H1 (cell line): ENCODE measurements around the gene CPNE4. TPM values are rescaled to one million over a fixed set of nuclear protein-coding genes. Genes with fewer than 3 reads are reported as not detected.

Experiments
- CTCF ChIA-PET: fragments of 300-600 bp; sonication (Branson Sonifier 250); formaldehyde crosslinking; loops from one replicate; lab custom pipeline; 2021; ENCODE audit not compliant: partially characterized antibody; lab: Charles Lee
- POLR2A ChIA-PET: fragments of 300-600 bp; sonication (Branson Sonifier 250); formaldehyde crosslinking; loops from one replicate; lab custom pipeline; 2021; ENCODE audit warnings: inconsistent platforms; ENCODE audit not compliant: partially characterized antibody; lab: Charles Lee
- DNase-seq, 2 experiments: peaks; one replicate each; pipeline versions ENCODE4 v3.0.0 to v3.0.0-alpha.2; 2010 to 2022; ENCODE audit warnings: low spot score in 2 of 2, low read depth in 1 of 2, mixed read lengths in 1 of 2
- FAIRE-seq: peaks from 2 replicates; lab custom pipeline; 2011; peaks lifted over from hg19 to GRCh38; lab: Jason Lieb, UNC
- H2AFZ ChIP-seq: 2 replicates; pipeline ENCODE4 v1.8.1; 2012; ENCODE audit warnings: low read length, inconsistent platforms
- H2AK5ac ChIP-seq: 2 replicates; pipeline ENCODE4 v1.6.1; 2013; ENCODE audit warnings: low read depth, low read length
- H2BK120ac ChIP-seq: replicated peaks from 2 replicates; pipeline ENCODE3; 2013; ENCODE audit warnings: low read depth, low read length, inconsistent platforms
- H2BK12ac ChIP-seq: 2 replicates; pipeline ENCODE4 v1.6.1; 2013; ENCODE audit warnings: low read depth, low read length
- H2BK15ac ChIP-seq: 2 replicates; pipeline ENCODE4 v1.6.1; 2013; ENCODE audit warnings: low read length
- H2BK20ac ChIP-seq: 2 replicates; pipeline ENCODE4 v1.6.1; 2013; ENCODE audit warnings: low read length
- H2BK5ac ChIP-seq: 2 replicates; pipeline ENCODE4 v1.6.1; 2013; ENCODE audit warnings: low read depth, low read length
- H3K14ac ChIP-seq: 2 replicates; pipeline ENCODE4 v1.6.1; 2013; ENCODE audit warnings: inconsistent platforms; ENCODE audit not compliant: insufficient read length
- H3K18ac ChIP-seq: 2 replicates; pipeline ENCODE4 v1.6.1; 2013; ENCODE audit warnings: low read length; ENCODE audit errors: extremely low read depth
- H3K23ac ChIP-seq: 2 replicates; pipeline ENCODE4 v1.6.1; 2013; ENCODE audit warnings: inconsistent platforms; ENCODE audit not compliant: insufficient read length
- H3K23me2 ChIP-seq: 2 replicates; pipeline ENCODE4 v1.6.1; 2013; ENCODE audit warnings: low read depth, low read length
- H3K27ac ChIP-seq: 2 replicates; pipeline ENCODE4 v1.6.1; 2011; ENCODE audit warnings: low read depth, low read length, inconsistent platforms
- H3K27me3 ChIP-seq, 4 experiments: replicated peaks in 1 of 4; 1 replicate in 1 of 4; 2 replicates in 3 of 4; pipeline versions ENCODE4 v1.6.1 to v1.8.1; 2011 to 2013; ENCODE audit warnings: low read length in 3 of 4, mild to moderate bottlenecking in 3 of 4, inconsistent platforms in 2 of 4, mixed read lengths in 2 of 4, moderate library complexity in 1 of 4; ENCODE audit not compliant: control insufficient read depth in 3 of 4, insufficient read depth in 3 of 4; ENCODE audit errors: extremely low read depth in 1 of 4
- H3K36me3 ChIP-seq, 4 experiments: 2 replicates each; pipeline versions ENCODE4 v1.6.1 to v1.8.1; 2011 to 2013; ENCODE audit warnings: mild to moderate bottlenecking in 4 of 4, low read length in 3 of 4, moderate library complexity in 2 of 4, control low read depth in 1 of 4, inconsistent platforms in 1 of 4; ENCODE audit not compliant: insufficient read depth in 4 of 4, control insufficient read depth in 2 of 4
- H3K4ac ChIP-seq: replicated peaks from 2 replicates; pipeline ENCODE3; 2013; ENCODE audit warnings: low read length, low read depth, mixed read lengths, inconsistent platforms; ENCODE audit not compliant: insufficient read length
- H3K4me1 ChIP-seq, 4 experiments: replicated peaks in 1 of 4; 1 replicate in 1 of 4; 2 replicates in 3 of 4; pipeline versions ENCODE4 v1.6.1 to v1.8.1; 2011 to 2013; ENCODE audit warnings: low read length in 3 of 4, inconsistent platforms in 2 of 4, mixed read lengths in 1 of 4; ENCODE audit not compliant: insufficient read depth in 4 of 4, control insufficient read depth in 3 of 4
- H3K4me2 ChIP-seq, 2 experiments: 2 replicates each; pipeline versions ENCODE4 v1.6.1 to v1.8.1; 2011 to 2013; ENCODE audit warnings: low read depth in 2 of 2, low read length in 2 of 2, control low read depth in 1 of 2, inconsistent platforms in 1 of 2, mild to moderate bottlenecking in 1 of 2; ENCODE audit not compliant: insufficient read depth in 1 of 2
- H3K4me3 ChIP-seq, 4 experiments: fragments of 200-600, 300-600 bp in 1 of 4; sonication (generic), shearing (Covaris generic), sonication (Bioruptor Twin) in 1 of 4; 2 replicates each; pipeline versions ENCODE4 v1.5.1 to v1.8.1; 2011 to 2016; ENCODE audit warnings: low read length in 4 of 4, low read depth in 3 of 4, control low read depth in 2 of 4, inconsistent platforms in 2 of 4, mild to moderate bottlenecking in 2 of 4, mixed read lengths in 1 of 4, moderate library complexity in 1 of 4; ENCODE audit not compliant: insufficient read depth in 2 of 4; ENCODE audit errors: extremely low read depth in 1 of 4
- H3K56ac ChIP-seq: replicated peaks from 2 replicates; pipeline ENCODE3; 2013; ENCODE audit warnings: low read depth, mild to moderate bottlenecking, mixed read lengths, low read length, inconsistent platforms; ENCODE audit not compliant: insufficient read length
- H3K79me1 ChIP-seq: 2 replicates; pipeline ENCODE4 v1.6.1; 2013; ENCODE audit warnings: low read depth, low read length, control low read depth
- H3K79me2 ChIP-seq, 2 experiments: 2 replicates each; pipeline versions ENCODE4 v1.6.1 to v1.8.1; 2012 to 2013; ENCODE audit warnings: low read length in 2 of 2, mild to moderate bottlenecking in 2 of 2, inconsistent platforms in 1 of 2; ENCODE audit not compliant: insufficient read depth in 2 of 2, control insufficient read depth in 1 of 2
- H3K9ac ChIP-seq, 4 experiments: replicated peaks in 1 of 4; 1 replicate in 1 of 4; 2 replicates in 3 of 4; pipeline versions ENCODE4 v1.6.1 to v1.8.1; 2011 to 2013; ENCODE audit warnings: low read depth in 3 of 4, low read length in 3 of 4, control low read depth in 2 of 4, mild to moderate bottlenecking in 2 of 4, moderate library complexity in 2 of 4, inconsistent platforms in 1 of 4; ENCODE audit errors: extremely low read depth in 1 of 4
- H3K9me3 ChIP-seq, 2 experiments: 2 replicates each; pipeline versions ENCODE4 v1.6.1 to v1.8.1; 2012 to 2013; ENCODE audit warnings: mild to moderate bottlenecking in 2 of 2, moderate library complexity in 2 of 2, control low read depth in 1 of 2, inconsistent platforms in 1 of 2, low read depth in 1 of 2, low read length in 1 of 2, mixed read lengths in 1 of 2; ENCODE audit not compliant: insufficient read depth in 2 of 2
- H4K20me1 ChIP-seq, 2 experiments: replicated peaks in 1 of 2; 2 replicates each; pipeline versions ENCODE3 to v1.8.1; 2011 to 2013; ENCODE audit warnings: inconsistent platforms in 2 of 2, low read length in 2 of 2, mild to moderate bottlenecking in 1 of 2; ENCODE audit not compliant: insufficient read depth in 2 of 2, control insufficient read depth in 1 of 2
- H4K5ac ChIP-seq: 2 replicates; pipeline ENCODE4 v1.6.1; 2013; ENCODE audit warnings: low read length, low read depth, mixed read lengths, inconsistent platforms; ENCODE audit not compliant: insufficient read length
- H4K8ac ChIP-seq: 2 replicates; pipeline ENCODE4 v1.8.0; 2013; ENCODE audit warnings: mild to moderate bottlenecking, moderate library complexity, low read length, inconsistent platforms; ENCODE audit not compliant: insufficient read depth; ENCODE audit errors: extremely low read depth
- H4K91ac ChIP-seq: replicated peaks from 2 replicates; pipeline ENCODE3; 2013; ENCODE audit warnings: low read length, mixed read lengths, inconsistent platforms; ENCODE audit not compliant: insufficient read length
- CBX5 ChIP-seq: fragments of 300-800, 300-1000 bp; sonication (generic); IDR thresholded peaks from 2 replicates; pipeline ENCODE4 v1.7.1; 2016; ENCODE audit warnings: antibody characterized with exemption, low read length, low read depth
- CTBP2 ChIP-seq: IDR thresholded peaks from 2 replicates; pipeline ENCODE4 v1.7.0; 2011; ENCODE audit warnings: borderline replicate concordance, mild to moderate bottlenecking, moderate library complexity, mixed read lengths, low read length; ENCODE audit not compliant: insufficient read depth, insufficient read length
- GTF2F1 ChIP-seq: IDR thresholded peaks from 2 replicates; pipeline ENCODE4 v1.6.1; 2012; ENCODE audit warnings: low read depth, low read length, improper control_type of control experiment, borderline replicate concordance
- JUN ChIP-seq: IDR thresholded peaks from 2 replicates; pipeline ENCODE4 v1.6.1; 2011; ENCODE audit warnings: low read depth, mild to moderate bottlenecking, improper control_type of control experiment, low read length
- POLR2A ChIP-seq, 2 experiments: IDR thresholded peaks; 1 replicate in 1 of 2; 2 replicates in 1 of 2; pipeline ENCODE4 v1.6.1; 2011; ENCODE audit warnings: low read depth in 2 of 2, low read length in 2 of 2, mild to moderate bottlenecking in 2 of 2; ENCODE audit errors: control extremely low read depth in 1 of 2
- POLR2AphosphoS5 ChIP-seq: IDR thresholded peaks from 2 replicates; pipeline ENCODE4 v1.6.1; 2011; ENCODE audit warnings: low read depth, low read length
- RFX5 ChIP-seq: IDR thresholded peaks from 2 replicates; pipeline ENCODE4 v1.6.1; 2011; ENCODE audit warnings: low read depth, low read length, improper control_type of control experiment, borderline replicate concordance
- SP4 ChIP-seq: IDR thresholded peaks from 2 replicates; pipeline ENCODE4 v1.6.1; 2012; ENCODE audit warnings: low read length, inconsistent platforms
- TBP ChIP-seq: IDR thresholded peaks from 2 replicates; pipeline ENCODE4 v1.6.1; 2011; ENCODE audit warnings: low read depth, low read length, improper control_type of control experiment
- WGBS, 2 experiments: shearing (Covaris generic) in 1 of 2; methylation state at CpG; one replicate each; pipeline versions ENCODE4 v1.1.6 to v1.1.7; 2013 to 2015; ENCODE audit warnings: low lambda C conversion rate in 2 of 2, mixed read lengths in 2 of 2, inconsistent platforms in 1 of 2, low coverage in 1 of 2, missing lambda C conversion rate in 1 of 2; ENCODE audit not compliant: insufficient replicate concordance in 2 of 2, insufficient coverage in 1 of 2, insufficient read length in 1 of 2; ENCODE audit errors: extremely low coverage in 1 of 2, missing lambda C conversion rate in 1 of 2; 5-methylcytosine and 5-hydroxymethylcytosine counted together
- polyA plus RNA-seq, 7 experiments: library from polyadenylated mRNA; depleted of rRNA in 3 of 7; stranded (reverse) in 5 of 7; unstranded in 2 of 7; fragments of >200 nt in 5 of 7; fragments of 200-250 nt in 2 of 7; gene quantifications; 1 replicate in 5 of 7; 2 replicates in 1 of 7; 4 replicates in 1 of 7; pipeline versions ENCODE4 v1.2.1 to v1.2.3, GENCODE V29; 2011 to 2013; ENCODE audit warnings: missing spikeins in 2 of 7, mixed read lengths in 2 of 7
- total RNA-seq: library from RNA; stranded (reverse); fragmentation: NEBNext Ultra II Directional; extraction: Animal tissue kit (Norgen Biotek cat#: 25700); gene quantifications from 2 replicates; pipeline ENCODE4 v1.2.1, GENCODE V29; 2021
- TF ChIP-seq, protein P1 (sequence below): IDR thresholded peaks from 2 replicates; pipeline ENCODE4 v1.6.1; 2012; ENCODE audit warnings: inconsistent platforms
- TF ChIP-seq, protein P2 (sequence below): IDR thresholded peaks from 2 replicates; pipeline ENCODE4 v1.6.1; 2012; ENCODE audit warnings: low read length, inconsistent platforms

CPNE4 gene
- total and polyA plus RNA-seq, 2 of the 8 experiments (the other 6 are each of a cell fraction or from before 2014, with no cell fraction given), result 0.82 to 3.8 TPM

DNA sequence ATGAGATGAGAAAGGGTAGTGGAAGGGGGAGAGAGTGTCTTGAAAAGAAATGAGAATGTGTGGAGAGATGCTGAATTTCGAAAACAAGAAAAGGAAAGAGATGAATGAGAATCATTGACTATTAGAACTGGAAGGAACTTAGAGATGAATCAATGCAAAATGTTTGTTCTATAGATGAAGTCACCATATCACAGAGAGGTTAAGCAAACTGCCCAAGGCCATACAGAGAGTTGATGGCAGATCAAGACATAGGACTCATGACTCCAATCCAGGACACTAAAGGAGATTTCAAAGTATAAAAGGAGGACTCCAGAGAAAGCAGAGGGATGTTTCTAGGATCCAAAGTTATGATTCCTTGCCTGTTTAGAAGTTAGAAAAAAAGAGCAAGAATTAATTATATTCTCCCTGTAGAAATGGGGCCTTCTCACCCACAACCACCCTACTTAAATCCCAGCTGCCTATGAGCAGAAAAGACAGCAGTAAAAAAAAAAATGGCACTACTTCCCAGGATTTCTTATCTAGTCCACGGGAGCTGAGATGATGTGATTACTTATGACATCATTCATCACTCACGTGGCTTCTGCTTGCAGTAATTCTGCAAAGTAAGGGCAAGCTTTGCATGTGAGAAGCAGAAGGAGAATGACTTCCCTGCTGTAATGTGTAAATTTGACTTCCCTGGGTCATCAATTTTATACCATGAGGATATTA lies 321.2 kb downstream of the CPNE4 start:
- Histone ChIP-seq H3K14ac (no peak overlapping the region), H3K9ac (no peak overlapping the region), H3K4ac (no peak overlapping the region), H4K8ac (no peak overlapping the region), H3K4me1 (peaks cover 2 to 6% (median 4%) of the 10 kb centered on the region in 4 experiments; a peak in 5 of 7 replicates), H4K91ac (no peak overlapping the region), H3K23ac (no peak overlapping the region), H3K4me3 (no peak overlapping the region), H3K56ac (no peak overlapping the region), H2BK120ac (no peak overlapping the region), H2BK20ac (no peak overlapping the region), H3K9me3 (peaks cover 3 to 4% of the 10 kb centered on the region in 2 experiments; a peak in 1 of 4 replicates), H2BK12ac (no peak overlapping the region), H3K79me2 (no peaks in the 10 kb centered on the region), H3K79me1 (no peaks in the 10 kb centered on the region), H4K5ac (no peak overlapping the region), H2BK5ac (no peak overlapping the region), H3K27me3 (no peaks in the 10 kb centered on the region), H3K27ac (no peak overlapping the region), H3K4me2 (no peak overlapping the region), H4K20me1 (no peaks in the 10 kb centered on the region), H2AFZ (no peak overlapping the region), H3K23me2 (no peaks in the 10 kb centered on the region), H3K36me3 (no peaks in the 10 kb centered on the region), H3K18ac (no peak overlapping the region), H2AK5ac (no peak overlapping the region), H2BK15ac (no peak overlapping the region)
- whole genome bisulfite sequencing, 2 experiments, result 77% methylated on average over 3 of the region's 3 CpGs; no CpG with 5 or more reads in 1 of the 2 experiments
- POLR2A ChIA-PET, result interaction anchor here (0.6 kb wide), 1 partner anchor 15 kb away, joined by 3 read pairs; no protein-coding TSS in a partner anchor
- CTCF ChIA-PET, result interaction anchor here (0.8 to 1.1 kb wide), 2 partner anchors 182 to 316 kb away, joined by 3 read pairs; no protein-coding TSS in a partner anchor
- DNase-seq, result no peak
- FAIRE-seq, result no peak
- TF ChIP-seq SP4 (no peak), TBP (no peak), GTF2F1 (no peak), POLR2AphosphoS5 (no peak), CTBP2 (no peak), JUN (no peak), CBX5 (no peak), POLR2A (IDR thresholded peaks at IDR 0.05; ENCODE audit: control extremely low read depth in 1 of 2, low read depth in 2 of 2, low read length in 2 of 2) (no peak), RFX5 (no peak)
- TF ChIP-seq, protein P1, sequence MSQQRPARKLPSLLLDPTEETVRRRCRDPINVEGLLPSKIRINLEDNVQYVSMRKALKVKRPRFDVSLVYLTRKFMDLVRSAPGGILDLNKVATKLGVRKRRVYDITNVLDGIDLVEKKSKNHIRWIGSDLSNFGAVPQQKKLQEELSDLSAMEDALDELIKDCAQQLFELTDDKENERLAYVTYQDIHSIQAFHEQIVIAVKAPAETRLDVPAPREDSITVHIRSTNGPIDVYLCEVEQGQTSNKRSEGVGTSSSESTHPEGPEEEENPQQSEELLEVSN, result no peak
- TF ChIP-seq, protein P2, sequence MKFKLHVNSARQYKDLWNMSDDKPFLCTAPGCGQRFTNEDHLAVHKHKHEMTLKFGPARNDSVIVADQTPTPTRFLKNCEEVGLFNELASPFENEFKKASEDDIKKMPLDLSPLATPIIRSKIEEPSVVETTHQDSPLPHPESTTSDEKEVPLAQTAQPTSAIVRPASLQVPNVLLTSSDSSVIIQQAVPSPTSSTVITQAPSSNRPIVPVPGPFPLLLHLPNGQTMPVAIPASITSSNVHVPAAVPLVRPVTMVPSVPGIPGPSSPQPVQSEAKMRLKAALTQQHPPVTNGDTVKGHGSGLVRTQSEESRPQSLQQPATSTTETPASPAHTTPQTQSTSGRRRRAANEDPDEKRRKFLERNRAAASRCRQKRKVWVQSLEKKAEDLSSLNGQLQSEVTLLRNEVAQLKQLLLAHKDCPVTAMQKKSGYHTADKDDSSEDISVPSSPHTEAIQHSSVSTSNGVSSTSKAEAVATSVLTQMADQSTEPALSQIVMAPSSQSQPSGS, result no peak
